HCT116 (cell line): ENCODE data around the gene CNTNAP5. TPM values are rescaled to one million over a fixed set of nuclear protein-coding genes. Genes with fewer than 3 reads are reported as not detected.

ENCODE experiments used
- ATAC-seq: fragments of 200-7000 bp; cut with Tn5 transposase; 2 replicates; pipeline ENCODE4 v1.9.1; 2020; ENCODE audit warnings: mild to moderate bottlenecking, moderate library complexity
- BruUV-seq: library from RNA; stranded (reverse); fragments of 400-500 nt; replicated peaks from 2 replicates; lab custom pipeline; 2021; lab: Mats Ljungman, UMichigan
- CTCF ChIA-PET: fragments of 300-600 bp; sonication (Branson Sonifier 250); formaldehyde crosslinking; loops from one replicate; lab custom pipeline; 2021; ENCODE audit warnings: antibody characterized with exemption; lab: Charles Lee
- POLR2A ChIA-PET: fragments of 300-600, 350-600 bp; sonication (Branson Sonifier 250); formaldehyde crosslinking; loops from one replicate; lab custom pipeline; 2021; ENCODE audit warnings: antibody characterized with exemption; lab: Charles Lee
- RAD21 ChIA-PET, 2 experiments: fragments of 300-600 bp; sonication (Branson Sonifier 250); formaldehyde crosslinking; loops; one replicate each; lab custom pipeline; 2023; ENCODE audit warnings: low total read pairs in 2 of 2; ENCODE audit not compliant: uncharacterized antibody in 2 of 2, unreplicated experiment in 2 of 2, low non-redundant PET in 1 of 2; lab: Charles Lee
- DNase-seq: peaks from one replicate; pipeline ENCODE4 v3.0.0-alpha.2; 2010; ENCODE audit warnings: low read depth, low spot score
- H2AFZ ChIP-seq: fragments of 200-600 bp; shearing (Covaris generic), sonication (generic); 2 replicates; pipeline ENCODE4 v1.6.1; 2017; ENCODE audit warnings: low read depth, mixed run types, mixed read lengths, antibody characterized with exemption, low read length; ENCODE audit not compliant: poor library complexity, severe bottlenecking
- H3K27ac ChIP-seq: 2 replicates; pipeline ENCODE4 v1.5.1; 2012; ENCODE audit warnings: low read depth, low read length
- H3K27me3 ChIP-seq: fragments of 200-600 bp; sonication (generic); 2 replicates; pipeline ENCODE4 v1.6.1; 2016; ENCODE audit warnings: mixed run types, low read length, mixed read lengths; ENCODE audit not compliant: insufficient read depth
- H3K36me3 ChIP-seq, 2 experiments: fragments of 200-500 bp in 1 of 2; fragments of 200-600 bp in 1 of 2; sonication (Bioruptor generic) in 1 of 2; sonication (generic) in 1 of 2; 2 replicates each; pipeline versions ENCODE4 v1.5.1 to v1.6.1; 2014 to 2016; ENCODE audit warnings: low read length in 2 of 2, inconsistent platforms in 1 of 2, mixed read lengths in 1 of 2, mixed run types in 1 of 2; ENCODE audit not compliant: insufficient read depth in 2 of 2, control insufficient read depth in 1 of 2
- H3K4me1 ChIP-seq, 2 experiments: fragments of 200-600 bp in 1 of 2; sonication (generic) in 1 of 2; 2 replicates each; pipeline versions ENCODE4 v1.5.1 to v1.6.1; 2012 to 2017; ENCODE audit warnings: low read length in 2 of 2, inconsistent platforms in 1 of 2, mild to moderate bottlenecking in 1 of 2, mixed read lengths in 1 of 2, mixed run types in 1 of 2, moderate library complexity in 1 of 2; ENCODE audit not compliant: insufficient read depth in 2 of 2, control insufficient read depth in 1 of 2
- H3K4me2 ChIP-seq: fragments of 200-600 bp; sonication (generic); 2 replicates; pipeline ENCODE4 v1.6.1; 2017; ENCODE audit warnings: mixed run types, low read length, mixed read lengths
- H3K4me3 ChIP-seq, 2 experiments: fragments of 200-600 bp in 1 of 2; sonication (generic) in 1 of 2; replicated peaks in 1 of 2; 2 replicates each; pipeline ENCODE4 v1.5.1; 2011 to 2016; ENCODE audit warnings: low read length in 2 of 2, control low read depth in 1 of 2, low read depth in 1 of 2, mild to moderate bottlenecking in 1 of 2, mixed read lengths in 1 of 2, mixed run types in 1 of 2
- H3K79me2 ChIP-seq: fragments of 200-600 bp; sonication (generic); 2 replicates; pipeline ENCODE4 v1.6.1; 2017; ENCODE audit warnings: mild to moderate bottlenecking, mixed run types, low read length, moderate library complexity, mixed read lengths; ENCODE audit not compliant: insufficient read depth
- H3K9ac ChIP-seq: fragments of 200-600 bp; sonication (generic); 2 replicates; pipeline ENCODE4 v1.6.1; 2016; ENCODE audit warnings: low read length, mixed read lengths
- H3K9me2 ChIP-seq: fragments of 200-600 bp; sonication (generic), shearing (Covaris generic); 2 replicates; pipeline ENCODE4 v1.6.1; 2017; ENCODE audit warnings: mixed run types, mild to moderate bottlenecking, moderate library complexity; ENCODE audit not compliant: insufficient read depth
- H3K9me3 ChIP-seq, 2 experiments: fragments of 200-500 bp in 1 of 2; fragments of 200-600 bp in 1 of 2; sonication (Bioruptor generic) in 1 of 2; sonication (generic) in 1 of 2; 2 replicates each; pipeline ENCODE4 v1.6.1; 2014 to 2017; ENCODE audit warnings: low read length in 2 of 2, mixed read lengths in 2 of 2, inconsistent platforms in 1 of 2, low read depth in 1 of 2, mild to moderate bottlenecking in 1 of 2, mixed run types in 1 of 2, moderate library complexity in 1 of 2; ENCODE audit not compliant: control insufficient read depth in 1 of 2, insufficient read depth in 1 of 2
- H4K20me1 ChIP-seq: fragments of 200-600 bp; sonication (generic), shearing (Covaris generic); 2 replicates; pipeline ENCODE4 v1.6.1; 2017; ENCODE audit warnings: mixed run types, mild to moderate bottlenecking, moderate library complexity; ENCODE audit not compliant: insufficient read depth
- CBX3 ChIP-seq: IDR thresholded peaks from 2 replicates; pipeline ENCODE4 v1.6.1; 2012; ENCODE audit warnings: low read depth
- CEBPB ChIP-seq: IDR thresholded peaks from 2 replicates; pipeline ENCODE4 v1.6.1; 2012; ENCODE audit warnings: low read depth
- EGR1 ChIP-seq: IDR thresholded peaks from 2 replicates; pipeline ENCODE4 v1.6.1; 2012; ENCODE audit warnings: low read depth
- ELF1 ChIP-seq: IDR thresholded peaks from 2 replicates; pipeline ENCODE4 v1.6.1; 2012; ENCODE audit warnings: low read depth, borderline replicate concordance
- EZH2 ChIP-seq: fragments of 200-600 bp; sonication (generic); IDR thresholded peaks from 2 replicates; pipeline ENCODE4 v1.6.1; 2017; ENCODE audit warnings: antibody characterized with exemption, mixed run types
- EZH2phosphoT487 ChIP-seq: fragments of 200-600 bp; IDR thresholded peaks from 2 replicates; pipeline ENCODE4 v1.6.1; 2018; ENCODE audit warnings: antibody characterized with exemption, borderline replicate concordance
- FOSL1 ChIP-seq: IDR thresholded peaks from 2 replicates; pipeline ENCODE4 v1.6.1; 2012; ENCODE audit warnings: low read depth
- POLR2A ChIP-seq: IDR thresholded peaks from 2 replicates; pipeline ENCODE4 v1.7.0; 2011; ENCODE audit warnings: borderline replicate concordance; ENCODE audit not compliant: insufficient read depth, insufficient read length; ENCODE audit errors: extremely low read depth
- POLR2AphosphoS5 ChIP-seq: IDR thresholded peaks from 2 replicates; pipeline ENCODE4 v1.6.1; 2011; ENCODE audit warnings: mild to moderate bottlenecking, low read depth, low read length, moderate library complexity
- SRF ChIP-seq: IDR thresholded peaks from 2 replicates; pipeline ENCODE4 v1.6.1; 2012; ENCODE audit warnings: low read depth
- ZNF274 ChIP-seq: fragments of 200-500 bp; sonication (Bioruptor generic); IDR thresholded peaks from 2 replicates; pipeline ENCODE4 v1.6.1; 2014; ENCODE audit warnings: mild to moderate bottlenecking, low read depth, low read length, inconsistent platforms
- intact Hi-C: fragments of 100-400 bp; cut with micrococcal nuclease; formaldehyde crosslinking; loops from 2 replicates; pipeline ENCODE4 v1.10.0; 2022
- total RNA-seq: library from RNA; stranded (reverse); gene quantifications from one replicate; pipeline ENCODE4 v1.2.1, GENCODE V29; 2021; ENCODE audit not compliant: unreplicated experiment
- TF ChIP-seq, protein P1 (sequence below), 3 experiments: fragments of 200-600 bp in 1 of 3; sonication (generic) in 1 of 3; IDR thresholded peaks in 2 of 3; conservative IDR thresholded peaks in 1 of 3; 2 replicates each; pipeline ENCODE4 v1.5.1; 2012 to 2017; ENCODE audit warnings: low read depth in 2 of 3, low read length in 2 of 3, antibody characterized with exemption in 1 of 3, borderline replicate concordance in 1 of 3, control low read depth in 1 of 3, mild to moderate bottlenecking in 1 of 3, mixed read lengths in 1 of 3, mixed run types in 1 of 3, moderate library complexity in 1 of 3; ENCODE audit not compliant: insufficient read depth in 1 of 3
- TF ChIP-seq, protein P2 (sequence below): IDR thresholded peaks from 2 replicates; pipeline ENCODE4 v1.6.1; 2012
- TF ChIP-seq, protein P3 (sequence below): IDR thresholded peaks from 2 replicates; pipeline ENCODE4 v1.6.1; 2012
- TF ChIP-seq, protein P4 (sequence below): IDR thresholded peaks from 2 replicates; pipeline ENCODE4 v1.6.1; 2012; ENCODE audit warnings: low read depth

Gene CNTNAP5
- total RNA-seq, 1 experiment from 2014 or later, result not detected

DNA sequence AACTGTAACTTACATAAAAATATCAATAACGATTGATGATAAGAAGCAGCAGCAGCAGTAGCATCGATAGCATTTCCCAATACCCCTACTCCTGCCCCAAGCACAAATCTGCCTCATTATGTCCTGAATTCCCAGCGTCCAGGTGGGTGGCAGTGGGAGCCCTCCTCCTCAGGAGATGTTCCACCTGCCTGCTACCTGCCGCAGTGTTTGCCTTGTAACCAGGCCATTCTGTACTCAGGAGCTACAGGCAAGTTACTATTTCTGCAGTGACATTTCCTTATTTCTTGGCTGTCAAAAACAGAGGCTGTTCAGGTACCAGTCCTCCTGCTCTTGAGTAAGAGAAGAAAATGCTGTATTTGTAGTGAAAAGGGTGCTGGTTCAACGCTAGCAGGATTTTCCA, 236.4 kb downstream of the CNTNAP5 start:
- ChIA-PET POLR2A (no interaction called here), CTCF (no interaction called here), RAD21 (no interaction called here)
- TF ChIP-seq CBX3, result no peak
- no peaks in the 10 kb centered on the region for H3K9me2 ChIP-seq
- intact Hi-C loops, result no loop called here
- H3K4me2 ChIP-seq, result no peak overlapping the region
- H3K27ac ChIP-seq, result no peak overlapping the region
- H2AFZ ChIP-seq, result no peak overlapping the region
- no peaks in the 10 kb centered on the region for H3K79me2 ChIP-seq
- no TSS peak for BruUV-seq
- H3K4me1 ChIP-seq, result no peaks in the 10 kb centered on the region
- H3K9me3 ChIP-seq, result peaks cover 11 to 21% of the 10 kb centered on the region in 2 experiments; a peak in 2 of 4 replicates
- H3K9ac ChIP-seq, result no peak overlapping the region
- no peak overlapping the region for H3K4me3 ChIP-seq
- ATAC-seq (no peak), DNase-seq (no peak)
- H3K27me3 ChIP-seq, result no peaks in the 10 kb centered on the region
- no peaks in the 10 kb centered on the region for H3K36me3 ChIP-seq
- no peaks in the 10 kb centered on the region for H4K20me1 ChIP-seq

DNA sequence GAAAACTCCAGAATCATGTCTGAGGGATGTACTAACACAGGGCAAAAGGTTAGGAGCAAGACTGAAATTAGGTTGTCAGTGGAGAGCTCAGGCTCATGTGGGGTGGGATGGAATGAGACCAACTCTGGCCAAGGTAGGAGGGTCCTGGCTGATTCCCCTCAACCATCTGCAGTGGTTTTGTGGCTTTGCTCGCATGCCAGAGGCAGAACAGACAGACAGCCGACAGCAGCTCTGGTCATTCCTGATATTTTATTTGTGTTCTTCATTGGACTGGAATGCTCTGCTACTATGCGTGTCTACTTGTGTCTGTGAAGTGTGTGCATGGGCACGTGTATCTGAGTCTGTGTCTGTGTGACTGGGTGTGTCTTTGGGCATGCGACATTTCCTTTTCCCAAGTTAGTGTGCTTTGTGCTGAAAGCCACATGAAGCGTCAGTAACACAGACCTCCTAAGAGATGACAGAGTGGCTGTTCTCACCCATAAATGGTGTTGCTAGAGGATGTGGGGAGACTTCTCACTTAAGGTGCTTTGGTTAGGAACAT, 239.5 kb downstream of the CNTNAP5 start:
- ChIA-PET CTCF (no interaction called here), POLR2A (no interaction called here), RAD21 (no interaction called here)
- no peak for DNase-seq
- Histone ChIP-seq H3K27me3 (no peaks in the 10 kb centered on the region), H3K4me2 (no peak overlapping the region), H3K79me2 (no peaks in the 10 kb centered on the region), H4K20me1 (no peaks in the 10 kb centered on the region), H3K27ac (no peak overlapping the region), H3K9me3 (peaks cover 13 to 19% of the 10 kb centered on the region in 2 experiments; a peak in 2 of 4 replicates), H3K4me1 (no peaks in the 10 kb centered on the region), H3K4me3 (no peak overlapping the region), H3K9me2 (no peaks in the 10 kb centered on the region), H2AFZ (no peak overlapping the region), H3K36me3 (no peaks in the 10 kb centered on the region), H3K9ac (no peak overlapping the region)
- intact Hi-C loops, result no loop called here
- ATAC-seq, result no peak
- no TSS peak for BruUV-seq
- no peak for TF ChIP-seq EZH2phosphoT487
- no peak for TF ChIP-seq CEBPB
- TF ChIP-seq, protein P1, sequence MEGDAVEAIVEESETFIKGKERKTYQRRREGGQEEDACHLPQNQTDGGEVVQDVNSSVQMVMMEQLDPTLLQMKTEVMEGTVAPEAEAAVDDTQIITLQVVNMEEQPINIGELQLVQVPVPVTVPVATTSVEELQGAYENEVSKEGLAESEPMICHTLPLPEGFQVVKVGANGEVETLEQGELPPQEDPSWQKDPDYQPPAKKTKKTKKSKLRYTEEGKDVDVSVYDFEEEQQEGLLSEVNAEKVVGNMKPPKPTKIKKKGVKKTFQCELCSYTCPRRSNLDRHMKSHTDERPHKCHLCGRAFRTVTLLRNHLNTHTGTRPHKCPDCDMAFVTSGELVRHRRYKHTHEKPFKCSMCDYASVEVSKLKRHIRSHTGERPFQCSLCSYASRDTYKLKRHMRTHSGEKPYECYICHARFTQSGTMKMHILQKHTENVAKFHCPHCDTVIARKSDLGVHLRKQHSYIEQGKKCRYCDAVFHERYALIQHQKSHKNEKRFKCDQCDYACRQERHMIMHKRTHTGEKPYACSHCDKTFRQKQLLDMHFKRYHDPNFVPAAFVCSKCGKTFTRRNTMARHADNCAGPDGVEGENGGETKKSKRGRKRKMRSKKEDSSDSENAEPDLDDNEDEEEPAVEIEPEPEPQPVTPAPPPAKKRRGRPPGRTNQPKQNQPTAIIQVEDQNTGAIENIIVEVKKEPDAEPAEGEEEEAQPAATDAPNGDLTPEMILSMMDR (IDR thresholded peaks at IDR 0.05 in 2 of 3, conservative IDR thresholded peaks at IDR 0.05 in 1 of 3; ENCODE audit: borderline replicate concordance in 1 of 3, insufficient read depth in 1 of 3, low read depth in 2 of 3, low read length in 2 of 3), result no peak
- no peak for TF ChIP-seq POLR2AphosphoS5
- TF ChIP-seq CBX3, result no peak
- no peak for TF ChIP-seq EGR1
- TF ChIP-seq, protein P2, sequence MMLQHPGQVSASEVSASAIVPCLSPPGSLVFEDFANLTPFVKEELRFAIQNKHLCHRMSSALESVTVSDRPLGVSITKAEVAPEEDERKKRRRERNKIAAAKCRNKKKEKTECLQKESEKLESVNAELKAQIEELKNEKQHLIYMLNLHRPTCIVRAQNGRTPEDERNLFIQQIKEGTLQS, result no peak
- TF ChIP-seq POLR2A, result no peak
- no peak for TF ChIP-seq ZNF274
- no peak for TF ChIP-seq ELF1
- no peak for TF ChIP-seq FOSL1
- TF ChIP-seq EZH2, result no peak
- TF ChIP-seq, protein P3, sequence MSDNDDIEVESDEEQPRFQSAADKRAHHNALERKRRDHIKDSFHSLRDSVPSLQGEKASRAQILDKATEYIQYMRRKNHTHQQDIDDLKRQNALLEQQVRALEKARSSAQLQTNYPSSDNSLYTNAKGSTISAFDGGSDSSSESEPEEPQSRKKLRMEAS, result no peak
- no peak for TF ChIP-seq SRF
- TF ChIP-seq, protein P4, sequence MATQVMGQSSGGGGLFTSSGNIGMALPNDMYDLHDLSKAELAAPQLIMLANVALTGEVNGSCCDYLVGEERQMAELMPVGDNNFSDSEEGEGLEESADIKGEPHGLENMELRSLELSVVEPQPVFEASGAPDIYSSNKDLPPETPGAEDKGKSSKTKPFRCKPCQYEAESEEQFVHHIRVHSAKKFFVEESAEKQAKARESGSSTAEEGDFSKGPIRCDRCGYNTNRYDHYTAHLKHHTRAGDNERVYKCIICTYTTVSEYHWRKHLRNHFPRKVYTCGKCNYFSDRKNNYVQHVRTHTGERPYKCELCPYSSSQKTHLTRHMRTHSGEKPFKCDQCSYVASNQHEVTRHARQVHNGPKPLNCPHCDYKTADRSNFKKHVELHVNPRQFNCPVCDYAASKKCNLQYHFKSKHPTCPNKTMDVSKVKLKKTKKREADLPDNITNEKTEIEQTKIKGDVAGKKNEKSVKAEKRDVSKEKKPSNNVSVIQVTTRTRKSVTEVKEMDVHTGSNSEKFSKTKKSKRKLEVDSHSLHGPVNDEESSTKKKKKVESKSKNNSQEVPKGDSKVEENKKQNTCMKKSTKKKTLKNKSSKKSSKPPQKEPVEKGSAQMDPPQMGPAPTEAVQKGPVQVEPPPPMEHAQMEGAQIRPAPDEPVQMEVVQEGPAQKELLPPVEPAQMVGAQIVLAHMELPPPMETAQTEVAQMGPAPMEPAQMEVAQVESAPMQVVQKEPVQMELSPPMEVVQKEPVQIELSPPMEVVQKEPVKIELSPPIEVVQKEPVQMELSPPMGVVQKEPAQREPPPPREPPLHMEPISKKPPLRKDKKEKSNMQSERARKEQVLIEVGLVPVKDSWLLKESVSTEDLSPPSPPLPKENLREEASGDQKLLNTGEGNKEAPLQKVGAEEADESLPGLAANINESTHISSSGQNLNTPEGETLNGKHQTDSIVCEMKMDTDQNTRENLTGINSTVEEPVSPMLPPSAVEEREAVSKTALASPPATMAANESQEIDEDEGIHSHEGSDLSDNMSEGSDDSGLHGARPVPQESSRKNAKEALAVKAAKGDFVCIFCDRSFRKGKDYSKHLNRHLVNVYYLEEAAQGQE, result no peak
